Left lobe of liver (tissue), 2 donors: ENCODE data around the gene MINDY3. TPM values are rescaled to one million over a fixed set of nuclear protein-coding genes. Genes with fewer than 3 reads are reported as not detected.
"Not testable (repeated sequence)": the region's sequence is repeated elsewhere in the genome, so short reads cannot be mapped to it uniquely, and the experiment has no call there.

Experiments
- ATAC-seq: fragments of 200-7000 bp; cut with Tn5 transposase; one replicate; pipeline ENCODE4 v1.9.1; 2020; ENCODE audit warnings: mild to moderate bottlenecking, moderate library complexity
- DNase-seq: peaks from one replicate; pipeline ENCODE4 v3.0.0-alpha.2; 2020; ENCODE audit warnings: low spot score
- total RNA-seq: library from RNA; stranded (reverse); gene quantifications from one replicate; pipeline ENCODE4 v1.2.1, GENCODE V29; 2021
- donor health status: DM: no; HTN: no; CAD: no; lungs with moderate emphysema.
- donor health status: DM: no; HTN: yes; CAD: no.

Gene MINDY3
- total RNA-seq, 1 donor from 2014 or later = 11.8 TPM

DNA sequence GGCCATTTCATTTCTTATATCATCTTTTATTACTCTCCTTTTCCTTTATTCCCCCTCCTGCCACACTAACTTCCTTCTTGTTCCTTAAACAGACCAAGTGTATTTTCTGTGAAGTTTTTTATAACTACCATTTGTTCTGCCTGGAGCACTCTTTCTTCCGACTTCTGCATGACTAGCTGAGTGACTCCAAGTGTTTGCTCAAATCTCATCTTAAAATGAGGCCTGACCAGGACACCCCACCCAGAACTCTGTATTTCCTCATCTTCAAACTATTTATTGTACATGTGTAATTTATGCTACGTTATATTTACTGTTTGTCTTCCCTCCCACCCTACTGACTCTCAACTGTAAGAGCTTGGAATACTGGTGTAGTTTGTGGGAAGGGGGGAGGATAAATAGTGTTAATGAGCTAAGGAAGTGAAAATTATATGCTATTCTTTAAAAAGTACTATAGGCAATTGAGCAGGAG lies 3.2 kb downstream of the MINDY3 start:
- no peak for ATAC-seq
- no peak for DNase-seq

DNA sequence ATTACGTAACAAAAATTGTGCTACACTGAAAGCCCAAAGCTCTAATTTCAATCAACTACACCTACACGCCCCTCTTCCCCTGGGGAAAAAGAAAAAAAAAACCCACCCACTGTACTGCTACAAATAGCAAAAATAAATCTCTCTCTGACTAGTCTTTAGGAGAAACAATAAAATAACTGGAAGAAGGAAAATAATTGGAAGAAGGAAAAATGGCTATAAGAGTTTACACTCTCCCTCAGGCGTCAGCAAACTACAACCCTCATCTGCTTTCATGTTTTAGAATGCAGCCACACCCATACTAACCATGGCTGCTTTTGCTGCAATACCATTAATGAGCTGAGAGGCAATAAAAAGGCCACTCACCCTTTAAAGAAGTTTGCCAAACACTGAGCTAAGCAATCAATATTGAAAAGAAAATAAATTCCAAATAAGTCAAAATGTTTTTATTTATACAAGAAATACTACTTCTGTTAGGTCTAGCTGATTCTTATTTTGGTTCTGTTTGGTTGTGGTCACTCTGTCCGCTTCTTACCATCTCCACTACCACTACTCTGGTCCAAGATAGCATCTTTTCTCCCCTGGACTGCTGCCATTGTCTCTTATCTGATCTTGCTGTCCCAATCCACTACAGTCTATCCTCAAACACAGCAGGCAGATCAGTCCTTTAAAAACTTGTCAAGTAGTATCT lies 3.8 kb downstream of the MINDY3 start:
- DNase-seq = no peak
- peak; percentile 20 for ATAC-seq

DNA sequence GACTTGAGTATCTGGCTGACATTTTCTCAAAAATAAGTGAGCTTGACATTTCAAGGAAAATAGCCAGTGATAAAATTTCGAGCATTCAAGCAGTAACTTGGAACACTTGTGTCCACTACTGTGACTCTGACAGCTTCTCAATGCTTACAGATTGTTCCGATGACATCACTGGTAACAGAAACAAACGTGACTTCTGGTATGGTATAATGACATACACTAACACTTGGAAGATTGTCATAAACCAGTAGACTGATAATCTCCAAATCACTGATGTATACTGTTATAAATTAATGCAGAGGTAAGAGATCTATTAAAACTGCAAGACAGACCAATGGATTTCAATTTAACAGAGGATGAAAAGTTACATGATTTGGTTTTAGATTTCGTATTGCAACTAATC lies 6.5 kb downstream of the MINDY3 start:
- DNase-seq (no peak), ATAC-seq (no peak)

DNA sequence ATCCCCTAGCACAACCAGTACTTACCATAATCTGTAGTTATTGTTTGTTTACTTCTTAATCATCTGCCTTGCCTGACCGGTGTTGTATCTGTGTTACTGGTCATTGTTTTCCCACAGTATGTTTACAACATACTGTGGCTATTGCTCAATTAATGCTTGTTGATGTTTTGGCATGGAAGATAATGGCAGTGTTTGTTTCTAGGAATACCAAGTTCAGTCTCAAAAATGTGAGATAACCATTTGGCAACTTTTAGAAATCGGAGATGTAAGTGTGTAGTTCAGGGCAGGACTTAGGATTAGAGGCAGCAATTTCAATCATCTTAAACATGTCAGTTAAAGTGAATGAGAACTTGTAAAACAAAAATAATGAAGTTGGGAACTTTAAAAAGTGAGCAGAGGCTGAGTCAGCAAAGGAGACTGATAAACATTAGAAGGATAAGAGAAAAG lies 8.2 kb downstream of the MINDY3 start:
- ATAC-seq (no peak), DNase-seq (no peak)

DNA sequence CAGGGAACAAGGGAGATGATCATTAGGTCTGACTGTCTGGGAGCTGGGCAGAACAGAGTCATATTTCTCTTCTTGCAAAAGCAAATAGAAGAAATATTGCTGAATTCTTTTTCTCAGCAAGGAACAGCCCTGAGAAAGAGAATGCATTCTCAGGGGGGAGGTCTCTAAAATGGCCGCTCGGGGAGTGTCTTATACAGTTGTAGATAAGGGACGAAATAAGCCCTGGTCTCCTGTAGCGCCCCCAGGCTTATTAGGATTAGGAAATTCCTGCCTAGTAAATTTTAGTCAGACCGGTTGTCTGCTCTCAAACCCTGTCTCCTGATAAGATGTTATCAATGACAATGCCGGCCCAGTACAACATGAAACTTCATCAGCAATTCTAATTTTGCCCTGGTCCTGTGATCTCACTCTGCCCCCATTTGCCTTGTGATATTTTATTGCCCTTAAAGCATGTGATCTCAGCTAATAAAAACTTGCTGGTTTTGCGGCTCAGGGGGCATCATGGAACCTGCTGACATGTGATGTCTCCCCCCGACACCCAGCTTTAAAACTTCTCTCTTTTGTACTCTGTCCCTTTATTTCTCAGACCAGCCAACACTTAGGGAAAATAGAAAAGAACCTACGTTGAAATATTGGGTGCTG lies 9.8 kb downstream of the MINDY3 start:
- DNase-seq, ATAC-seq: not testable (repeated sequence)

DNA sequence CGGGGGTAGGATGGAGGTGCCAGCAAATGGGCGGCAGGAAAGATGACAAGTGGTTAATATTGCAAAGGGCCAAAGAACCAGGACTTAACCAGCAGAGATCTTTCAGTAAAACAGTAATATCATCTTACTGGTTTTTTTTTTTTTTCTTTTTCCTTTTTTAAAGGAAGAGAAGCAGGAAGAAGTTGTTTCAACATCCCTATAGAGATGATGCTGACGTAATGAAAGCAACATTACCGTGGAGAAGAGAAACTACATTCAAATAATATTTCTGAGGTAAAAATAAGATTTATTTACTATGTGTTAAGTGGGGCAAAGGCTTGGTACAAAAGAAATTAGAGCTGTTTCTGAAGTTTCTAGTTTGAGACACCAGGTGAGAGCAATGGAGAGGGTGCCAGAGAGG lies 11.0 kb downstream of the MINDY3 start:
- ATAC-seq (no peak), DNase-seq (no peak)

DNA sequence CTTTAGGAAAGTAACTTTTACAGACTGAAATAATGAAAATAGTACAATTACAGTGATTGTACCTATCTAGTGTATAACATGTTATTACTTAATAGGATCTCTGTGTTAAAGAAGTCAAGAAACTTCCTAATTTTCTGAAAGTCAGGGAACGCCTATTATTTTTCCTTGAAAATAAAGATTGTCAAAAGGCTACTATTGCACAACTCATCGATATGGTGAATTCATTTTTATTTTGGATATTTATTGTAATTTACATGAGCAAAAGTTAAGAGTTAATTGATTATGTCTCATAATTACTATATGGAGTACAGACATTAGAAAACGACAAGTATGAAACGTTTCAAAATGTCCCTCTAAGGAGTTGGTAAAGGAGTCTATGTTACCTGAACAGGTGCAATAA lies 12.8 kb downstream of the MINDY3 start:
- DNase-seq (no peak), ATAC-seq (no peak)

DNA sequence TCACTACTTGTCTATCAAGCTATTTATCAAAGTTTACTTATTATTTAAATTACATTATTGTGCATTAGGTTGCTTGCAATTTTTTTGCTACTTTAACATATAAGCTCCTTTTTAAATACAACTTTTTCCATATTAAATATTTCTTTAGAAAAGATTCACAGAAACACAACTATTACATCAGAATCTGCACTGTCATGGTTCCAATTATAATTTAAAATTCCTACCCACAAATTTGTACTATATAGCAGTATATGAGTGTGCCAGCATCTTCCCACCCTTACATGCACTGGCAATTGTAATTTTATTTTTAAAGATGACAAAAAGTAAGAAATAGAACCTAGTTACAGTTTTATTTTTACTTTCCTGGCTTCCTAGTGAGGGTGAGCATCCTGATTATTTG lies 15.8 kb downstream of the MINDY3 start:
- ATAC-seq = no peak
- DNase-seq = no peak

DNA sequence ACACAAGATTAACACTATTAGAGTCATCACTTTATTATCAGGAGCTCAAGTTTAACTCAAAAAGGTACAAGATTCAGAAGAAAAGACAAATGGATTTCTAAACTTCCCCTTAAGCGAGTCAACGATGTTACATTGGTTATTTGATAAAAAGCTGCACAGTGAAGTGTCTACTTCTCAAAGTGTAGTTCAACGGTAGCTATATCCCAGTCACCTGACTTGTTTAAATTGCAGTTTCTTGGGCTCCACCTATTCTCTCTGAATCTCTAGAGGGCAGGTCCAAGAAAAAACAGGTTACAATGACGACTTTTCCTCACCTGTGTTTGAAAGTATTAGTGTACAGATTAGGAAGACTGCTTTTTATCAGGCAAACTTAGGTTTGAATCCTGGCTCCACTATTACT lies 16.6 kb downstream of the MINDY3 start:
- no peak for ATAC-seq

DNA sequence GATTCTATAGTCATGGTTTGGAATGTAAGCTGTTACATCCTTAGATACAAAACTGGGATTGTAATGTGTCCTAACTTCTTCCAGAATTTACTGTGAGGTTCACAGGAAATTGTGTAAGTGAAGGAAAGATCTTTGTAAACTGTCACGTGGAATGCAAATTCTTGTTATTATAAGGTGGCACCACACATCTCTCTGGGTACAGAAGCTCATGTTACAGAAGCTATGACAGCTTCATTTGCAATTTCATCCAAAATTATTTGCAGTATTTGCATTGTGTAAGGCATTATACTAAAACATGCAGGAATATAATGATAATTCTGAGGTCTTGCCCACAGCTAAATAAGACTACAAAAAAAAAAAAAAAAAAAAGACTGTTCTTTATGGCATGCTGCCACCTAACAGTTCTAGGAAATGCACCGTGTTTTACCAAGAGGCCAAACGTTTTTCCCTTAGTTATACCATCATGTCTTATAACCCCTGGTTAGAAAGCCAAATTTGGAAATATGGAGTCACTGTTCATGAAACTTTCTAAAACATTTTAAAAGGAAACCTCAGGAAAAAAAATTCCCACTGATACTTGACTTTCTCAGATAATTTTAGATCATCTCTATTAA lies 17.6 kb downstream of the MINDY3 start:
- ATAC-seq (no peak), DNase-seq (no peak)

More for the DNA sequence above, 16.6 kb downstream of the MINDY3 start:
- DNase-seq = no peak

DNA sequence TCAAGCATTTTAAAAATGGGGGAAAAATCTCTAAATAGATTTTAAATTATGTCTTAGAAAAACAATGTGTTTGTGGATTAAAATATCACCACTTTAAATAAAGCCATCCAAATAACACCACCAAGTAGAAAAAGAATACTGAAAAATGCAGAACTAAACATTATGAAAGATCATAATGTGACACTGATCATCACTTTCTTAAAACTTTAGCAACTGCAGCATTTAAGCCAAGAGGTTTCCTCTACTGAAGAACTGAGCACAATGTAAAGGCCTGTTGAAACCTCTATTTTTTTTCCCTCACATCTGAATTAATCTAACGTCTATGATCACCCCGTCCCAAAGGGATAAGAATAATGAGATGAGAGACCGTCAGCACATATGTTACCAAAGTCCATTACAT lies 18.6 kb downstream of the MINDY3 start:
- no peak for ATAC-seq
- no peak for DNase-seq

DNA sequence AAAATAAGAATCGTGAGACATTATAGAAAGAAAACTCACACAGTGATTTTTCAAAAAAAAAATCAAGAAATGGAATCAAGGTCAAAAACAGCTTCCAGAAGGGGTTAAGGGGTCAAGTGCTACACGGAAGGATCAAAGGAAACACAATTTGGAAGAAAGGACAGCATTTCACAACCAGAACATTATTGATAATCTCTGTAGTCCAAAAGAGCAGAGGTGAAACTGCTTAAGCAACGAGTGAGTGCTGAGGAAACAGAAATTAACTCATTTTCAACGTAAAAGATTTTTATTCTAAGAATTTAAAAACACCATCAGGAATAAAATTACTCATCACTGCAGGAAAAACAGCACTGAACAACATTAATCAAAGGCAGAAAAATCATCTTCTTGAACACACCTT lies 23.5 kb downstream of the MINDY3 start:
- ATAC-seq (peak; percentile 87), DNase-seq (no peak)

DNA sequence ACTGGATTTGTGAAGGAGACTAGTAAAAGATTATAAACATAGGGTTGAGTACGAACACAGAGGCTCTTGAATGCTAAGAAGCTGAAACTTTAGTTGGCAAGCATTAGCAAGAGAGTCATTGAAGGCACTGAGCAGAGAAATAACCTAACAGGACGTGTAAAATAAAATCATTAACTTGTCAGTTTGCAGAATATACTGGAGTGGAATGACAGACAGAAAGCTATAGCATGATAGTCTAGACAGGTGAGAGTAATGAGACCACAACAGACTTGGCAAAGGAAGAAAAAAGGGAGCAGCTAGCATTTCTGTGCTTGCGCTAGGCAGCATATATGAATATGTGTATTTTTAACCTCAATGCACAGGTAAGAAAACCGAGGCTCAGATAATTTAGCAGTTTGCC lies 30.8 kb downstream of the MINDY3 start:
- no peak for ATAC-seq
- no peak for DNase-seq

DNA sequence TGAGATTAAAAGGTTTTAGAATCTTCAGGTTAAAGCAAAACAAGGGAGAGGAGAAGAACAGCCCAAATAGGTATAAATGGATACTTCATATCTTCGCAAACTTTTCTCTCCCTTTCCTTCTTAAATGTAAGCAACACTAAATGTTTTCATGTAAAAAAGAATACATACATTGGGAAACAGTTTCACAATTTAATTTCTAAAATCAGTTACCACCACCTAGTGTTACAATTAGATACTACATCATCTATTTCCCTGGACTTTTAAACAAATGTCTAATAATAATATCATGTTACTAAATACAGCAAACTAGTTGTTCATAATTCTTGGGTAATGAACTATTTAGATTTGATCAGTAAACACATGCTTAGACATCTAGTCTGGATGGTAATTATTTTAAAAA lies 35.8 kb downstream of the MINDY3 start:
- ATAC-seq (peak; percentile 39), DNase-seq (no peak)

DNA sequence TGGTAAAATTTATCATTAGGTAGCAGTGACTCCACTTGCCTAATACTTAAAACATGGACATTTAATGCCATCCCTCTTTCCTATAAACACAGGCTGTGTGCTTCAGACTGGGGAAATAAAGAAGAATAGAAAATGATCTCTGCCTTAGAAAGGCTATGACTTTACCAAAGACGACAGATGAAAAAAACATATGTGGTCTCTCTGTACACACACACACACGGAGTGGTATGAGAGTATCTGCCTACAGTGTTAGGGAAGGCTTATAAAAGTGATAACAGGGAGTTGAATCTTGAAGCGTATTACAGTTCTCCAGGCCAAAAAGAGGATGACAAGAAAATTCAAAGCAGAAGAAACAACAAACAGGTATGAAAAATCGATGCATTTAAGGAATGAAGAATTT lies 38.2 kb downstream of the MINDY3 start:
- DNase-seq = no peak
- ATAC-seq = no peak

DNA sequence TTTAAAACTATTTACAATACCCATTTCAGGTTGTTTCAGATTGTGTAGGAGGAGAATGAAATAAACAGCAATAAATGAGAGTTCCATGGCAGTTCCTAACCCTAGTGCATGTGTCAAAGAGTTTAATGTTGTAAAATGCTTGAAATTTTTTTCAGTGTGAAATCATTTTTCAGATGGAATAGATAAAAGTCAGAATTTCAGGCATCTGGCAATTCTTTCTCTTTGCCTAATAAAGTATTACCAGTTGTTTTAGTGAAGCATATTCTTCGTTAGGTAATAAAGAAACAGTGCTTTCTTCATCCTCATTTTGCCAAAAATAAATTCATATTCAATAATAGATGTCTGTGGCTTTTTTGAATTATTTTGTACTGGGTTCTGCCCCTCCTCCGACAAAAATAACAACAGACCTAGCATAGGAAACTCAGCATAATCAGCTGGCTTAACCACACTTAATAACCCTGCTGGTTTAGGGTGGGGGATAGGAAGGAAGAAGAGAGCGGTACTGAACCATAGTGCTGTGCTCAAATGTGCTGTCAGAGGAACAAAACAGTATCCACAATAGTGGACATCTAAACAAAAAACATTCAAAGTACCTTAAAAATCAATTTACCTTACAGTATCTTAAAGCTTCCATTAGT lies 39.1 kb downstream of the MINDY3 start:
- DNase-seq (no peak), ATAC-seq (no peak)

DNA sequence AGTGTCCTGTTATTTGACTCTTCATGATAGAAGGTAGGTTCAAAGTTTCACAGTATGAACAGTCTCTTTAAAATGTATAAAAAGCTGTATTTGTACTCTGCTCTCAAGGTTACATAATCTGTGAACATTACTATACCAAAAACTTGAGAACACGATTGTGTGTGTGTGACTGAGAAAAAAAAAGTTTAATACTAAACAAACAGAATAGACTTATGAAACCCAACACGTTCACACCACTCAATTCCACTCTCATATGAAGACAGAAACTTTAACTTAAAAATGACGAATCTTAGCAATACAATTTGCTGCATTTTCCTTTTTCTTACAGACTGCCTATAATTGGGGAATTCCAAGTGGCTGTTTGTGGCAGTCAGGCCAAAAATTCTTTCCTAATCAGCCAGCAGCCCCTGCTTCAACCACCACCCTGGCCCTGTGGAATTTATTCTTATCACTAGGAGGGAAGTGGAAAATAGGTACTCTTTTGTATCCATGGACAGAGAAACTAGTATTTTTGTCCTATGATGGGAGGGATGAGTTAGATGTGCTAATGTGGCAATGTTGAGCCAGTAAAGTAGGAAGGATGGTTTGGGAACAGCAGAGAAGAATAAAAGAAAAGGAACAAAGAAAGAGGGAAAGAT lies 42.8 kb downstream of the MINDY3 start:
- ATAC-seq (peak; percentile 37), DNase-seq (no peak)

DNA sequence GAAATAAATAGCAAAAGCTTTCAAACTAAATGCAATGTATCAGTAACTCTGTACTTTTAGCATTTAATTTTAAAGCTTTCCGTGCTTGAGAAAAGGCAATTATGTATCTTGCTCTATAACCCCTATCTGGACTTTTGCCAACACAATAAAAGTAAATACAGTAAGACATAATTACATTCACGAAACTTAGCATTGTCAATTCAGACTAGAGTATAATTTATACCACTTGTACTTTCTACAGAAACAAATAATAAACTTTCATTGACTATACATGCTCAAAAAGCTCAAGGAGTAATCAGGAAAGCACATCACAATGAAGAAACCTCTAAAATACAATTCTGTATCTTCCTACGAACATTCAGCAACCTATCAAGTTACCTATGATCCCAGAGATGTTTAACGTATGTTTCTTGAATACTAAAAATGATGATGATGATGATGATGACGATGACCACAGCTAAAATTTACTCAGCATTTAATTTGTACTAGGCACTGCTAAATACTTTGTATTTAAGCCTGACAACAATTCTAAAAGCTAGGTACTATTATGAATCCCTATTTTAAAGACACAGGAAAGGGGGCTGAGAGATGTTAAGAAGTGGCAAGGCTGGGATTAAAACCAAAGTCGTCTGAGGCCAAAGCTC lies 44.9 kb downstream of the MINDY3 start:
- DNase-seq (no peak), ATAC-seq (no peak)

DNA sequence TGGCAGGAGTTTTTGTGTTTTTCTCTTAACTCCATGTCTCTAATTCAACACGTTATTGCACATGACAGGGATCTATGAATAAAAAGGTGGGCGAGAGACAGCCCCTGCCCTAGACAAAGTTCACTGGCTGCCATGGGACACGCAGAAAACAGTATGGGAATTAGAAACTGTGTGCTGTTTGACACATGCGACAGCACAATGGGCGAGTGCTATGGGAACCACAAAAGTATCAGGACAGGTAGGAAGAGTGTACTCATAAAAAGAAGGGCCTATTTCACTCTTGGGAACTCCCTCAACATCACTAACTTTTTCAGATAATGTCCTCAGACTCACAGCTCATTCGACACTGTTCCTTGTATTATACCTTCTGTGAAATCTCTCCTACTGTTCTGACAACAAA lies 45.7 kb downstream of the MINDY3 start:
- no peak for DNase-seq
- no peak for ATAC-seq

DNA sequence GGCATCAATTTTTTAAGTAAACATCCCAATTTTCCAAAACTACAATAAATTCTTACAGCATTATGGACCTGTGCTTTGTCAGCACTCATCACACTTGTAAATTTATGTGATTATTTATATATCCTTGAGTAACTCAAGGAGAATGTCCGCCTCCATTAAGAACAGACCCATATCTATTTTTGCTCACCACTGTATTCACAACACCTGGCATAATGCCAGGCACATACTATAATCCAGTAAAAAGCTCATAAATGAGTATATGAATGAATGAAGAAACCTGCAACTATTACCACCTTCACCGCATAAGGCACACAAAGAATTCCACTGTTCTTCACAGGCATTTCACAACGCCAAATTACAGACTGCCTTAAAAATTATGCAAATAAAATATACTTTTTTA lies 46.9 kb downstream of the MINDY3 start:
- no peak for ATAC-seq
- DNase-seq = no peak

DNA sequence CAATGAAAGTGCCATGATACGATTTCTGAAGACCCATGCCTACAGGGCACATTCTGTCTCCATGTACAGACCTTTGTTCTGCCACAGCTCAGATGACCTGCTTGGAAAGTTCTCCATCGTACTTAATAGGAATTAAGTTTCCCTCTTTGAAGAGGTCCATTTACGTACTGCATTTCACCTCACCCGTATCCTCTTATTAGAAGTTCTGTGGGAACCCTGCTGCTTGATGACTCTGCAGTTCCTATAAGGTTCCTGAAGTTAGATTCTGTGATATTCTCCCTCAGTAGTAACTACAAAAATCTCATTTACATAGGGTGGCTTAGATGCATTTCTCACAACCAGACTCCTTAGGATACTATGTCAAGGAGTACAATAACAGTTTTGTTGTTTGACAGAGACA lies 50.9 kb downstream of the MINDY3 start:
- ATAC-seq (no peak), DNase-seq (no peak)
